Astrocyte of the spinal cord (primary cell): Measurements from ENCODE around the gene CYP27B1.

Source experiments
- DNase-seq: peaks from one replicate; pipeline ENCODE4 v3.0.0; 2011; ENCODE audit warnings: low read depth, low spot score
- H3K4me3 ChIP-seq: 2 replicates; pipeline ENCODE4 v1.5.1; 2011; ENCODE audit warnings: low read depth, mild to moderate bottlenecking, low read length, moderate library complexity
- CTCF ChIP-seq: IDR thresholded peaks from 2 replicates; pipeline ENCODE4 v1.5.1; 2012; ENCODE audit warnings: low read depth, mild to moderate bottlenecking, low read length, inconsistent platforms
- in situ Hi-C: cut with HindIII; loops from 2 replicates; pipeline ENCODE4 v1.10.0; 2017; ENCODE audit warnings: low sequenced_read_pairs

CYP27B1 gene

DNA sequence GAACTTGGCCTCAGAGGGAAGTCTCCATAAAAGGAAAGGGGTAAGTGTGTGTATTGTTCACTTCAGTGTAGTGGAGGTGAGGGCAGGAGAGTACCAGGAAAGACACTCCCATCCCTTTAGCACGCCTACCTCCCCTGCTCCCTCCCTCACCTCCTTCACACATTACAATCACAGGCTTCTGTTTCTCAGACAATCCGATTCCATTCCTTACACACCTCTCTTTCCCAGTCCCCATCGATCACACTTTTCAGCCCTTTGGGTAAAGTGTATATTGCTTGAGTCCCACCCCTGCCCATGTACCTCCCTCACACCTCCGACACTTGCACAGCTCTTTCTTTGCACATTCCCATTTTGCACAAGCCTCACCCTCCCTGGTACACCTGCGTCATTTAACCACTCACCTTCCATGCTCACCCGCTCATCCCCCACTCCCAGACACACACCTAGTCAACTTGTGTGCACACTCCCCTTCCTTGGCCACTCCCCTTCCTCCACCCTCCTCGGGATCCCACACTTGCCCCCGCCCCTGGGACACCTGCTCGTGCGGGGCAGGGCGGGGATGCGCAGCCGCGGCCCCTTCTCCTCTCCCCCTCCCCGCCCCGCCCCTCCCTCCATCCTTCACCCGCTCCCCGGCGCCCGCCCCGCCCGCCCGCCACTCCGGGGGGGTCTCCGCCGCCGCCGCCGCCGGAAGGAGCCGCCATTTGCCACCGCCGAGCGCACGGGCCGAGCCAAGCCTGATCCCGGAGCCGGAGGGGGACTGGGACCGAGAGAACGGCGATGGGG lies 12.3 kb downstream of the CYP27B1 start, which contains the start of gene MARCHF9:
Gene MARCHF9 (plus strand): TSS at position 693 of the 783 bp plus-strand sequence. CDS start 426 bp downstream, outside the sequence.
- no peak for TF ChIP-seq CTCF
- in situ Hi-C loops = no loop called here
- H3K4me3 ChIP-seq = peak within 1 kb of the TSS; percentile 46
- DNase-seq = no peak

DNA sequence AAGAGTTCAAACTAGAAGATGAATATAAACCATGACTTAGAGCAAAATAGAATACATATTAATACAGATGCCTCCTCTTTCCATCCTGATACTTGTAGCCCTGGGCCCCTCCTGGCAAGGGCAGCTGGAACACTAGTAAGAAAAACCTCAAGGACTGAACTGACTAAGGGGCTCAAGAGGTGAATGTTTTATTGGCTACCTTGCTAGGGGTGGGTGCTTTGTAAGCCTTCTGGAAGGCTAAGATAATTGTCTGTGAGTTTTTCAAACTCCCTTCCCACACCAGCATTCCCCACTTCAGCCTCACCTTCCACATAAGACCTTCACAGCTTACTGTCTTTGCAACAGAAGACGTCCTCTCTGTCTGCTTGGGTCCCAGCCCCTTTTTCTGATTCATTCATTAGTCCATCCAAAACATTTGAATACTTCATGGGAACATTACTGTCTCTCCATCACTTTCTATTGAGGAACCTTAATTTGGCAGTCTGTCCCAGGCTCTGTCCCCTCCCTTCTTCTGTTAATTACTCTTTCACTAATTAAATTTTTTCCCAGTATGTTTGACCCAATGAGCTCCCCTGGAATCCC lies 13.0 kb downstream of the CYP27B1 start:
- H3K4me3 ChIP-seq = no peak overlapping the region
- TF ChIP-seq CTCF = no peak
- DNase-seq = no peak
- in situ Hi-C loops = no loop called here

- TF ChIP-seq CTCF = no peak
- DNase-seq = no peak
- in situ Hi-C loops = no loop called here
- H3K4me3 ChIP-seq = peak overlapping the region; percentile 23
Measured at GRCh38 chr12:57752668-57753000, 14.2 kb downstream of the CYP27B1 start.

DNA sequence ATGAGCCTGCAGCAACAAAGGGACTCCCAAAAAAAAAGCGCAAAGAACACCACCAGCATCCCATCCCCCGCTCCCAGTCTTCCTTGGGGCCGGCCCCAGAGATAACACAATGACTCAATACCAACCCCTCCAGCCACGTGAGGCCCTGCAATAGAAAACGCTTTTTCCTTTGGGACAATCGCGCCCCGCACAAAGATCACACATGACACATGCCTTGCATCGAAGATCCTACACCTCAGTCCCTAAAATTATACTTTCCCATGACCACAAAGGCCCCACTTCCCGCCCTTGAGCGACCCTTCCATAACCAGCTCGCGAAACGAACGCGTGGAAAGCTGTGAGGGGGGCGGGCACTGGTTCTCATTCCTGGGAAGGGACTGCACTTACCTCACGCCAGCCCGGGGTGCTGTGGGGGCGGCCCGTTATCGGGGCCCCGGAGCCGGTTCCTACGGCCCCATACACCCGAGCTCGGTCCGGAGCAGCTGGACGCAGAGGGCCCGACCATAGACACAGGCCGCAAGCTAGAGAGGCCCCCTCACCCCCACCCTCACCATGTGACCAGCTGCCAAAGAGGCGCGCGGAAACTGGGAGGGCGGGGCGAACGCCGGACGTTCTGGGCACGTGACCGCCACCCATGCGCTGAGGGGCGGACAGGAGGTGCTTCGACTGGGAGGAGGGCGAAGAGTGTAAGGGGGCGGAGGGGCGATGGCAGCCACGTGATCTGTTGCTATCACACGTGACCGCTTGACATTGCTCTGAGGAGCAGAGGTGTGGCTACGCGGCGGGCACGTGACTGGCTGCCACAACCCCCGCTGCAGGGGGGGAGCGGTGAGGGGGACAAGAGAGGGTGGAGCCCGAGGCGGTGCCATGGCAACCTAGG lies 14.8 kb downstream of the CYP27B1 start, which contains the start of gene CDK4:
Gene CDK4 (minus strand): TSS at position 523 of the 880 bp plus-strand sequence. CDS start 593 bp downstream, outside the sequence.
- no peak for TF ChIP-seq CTCF
- DNase-seq = peak; percentile 100
- in situ Hi-C loops = no loop called here

DNA sequence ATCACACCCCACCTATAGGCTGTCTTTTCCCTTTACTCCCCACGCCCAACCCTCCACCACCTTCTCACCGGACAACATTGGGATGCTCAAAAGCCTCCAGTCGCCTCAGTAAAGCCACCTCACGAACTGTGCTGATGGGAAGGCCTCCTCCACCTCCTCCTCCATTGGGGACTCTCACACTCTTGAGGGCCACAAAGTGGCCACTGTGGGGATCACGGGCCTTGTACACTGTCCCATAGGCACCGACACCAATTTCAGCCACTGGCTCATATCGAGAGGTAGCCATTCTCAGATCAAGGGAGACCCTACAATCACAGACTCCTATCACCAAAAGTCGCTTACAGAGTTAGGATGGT lies 15.5 kb downstream of the CYP27B1 start:
- in situ Hi-C loops = no loop called here
- no peak for DNase-seq
- H3K4me3 ChIP-seq = peak overlapping the region; percentile 94
- no peak for TF ChIP-seq CTCF

More for the DNA sequence above, 14.8 kb downstream of the CYP27B1 start, which contains the start of gene CDK4:
- H3K4me3 ChIP-seq = peak within 1 kb of the TSS; percentile 94
